GM12878 (cell line): ENCODE data around the gene CCL19. TPM values are rescaled to one million over a fixed set of nuclear protein-coding genes. Genes with fewer than 3 reads are reported as not detected.

ENCODE experiments used
- ATAC-seq: fragments of 200-7000 bp; cut with Tn5 transposase; 3 replicates; pipeline ENCODE4 v1.9.1; 2020; ENCODE audit warnings: mild to moderate bottlenecking, moderate library complexity
- BruUV-seq: library from RNA; stranded (reverse); fragments of 400-500 nt; replicated peaks from 2 replicates; lab custom pipeline; 2021; lab: Mats Ljungman, UMichigan
- CTCF ChIA-PET: fragments of 300-600 bp; sonication (Branson Sonifier 250); formaldehyde crosslinking; extraction: SDS; loops from one replicate; lab custom pipeline; 2021; ENCODE audit warnings: inconsistent platforms; lab: Yijun Ruan, JAX
- POLR2A ChIA-PET: fragments of 350-600 bp; formaldehyde crosslinking; extraction: SDS; loops from one replicate; lab custom pipeline; 2021; ENCODE audit warnings: inconsistent platforms; lab: Charles Lee
- RAD21 ChIA-PET: fragments of 300-600 bp; sonication (Branson Sonifier 250); formaldehyde crosslinking; loops from one replicate; lab custom pipeline; 2023; ENCODE audit warnings: antibody characterized with exemption; ENCODE audit not compliant: unreplicated experiment; lab: Charles Lee
- SMC1A ChIA-PET: fragments of 300-600 bp; sonication (Branson Sonifier 250); formaldehyde crosslinking; loops from one replicate; lab custom pipeline; 2023; ENCODE audit not compliant: unreplicated experiment, uncharacterized antibody; lab: Charles Lee
- DNase-seq: peaks from one replicate; pipeline ENCODE4 v3.0.0-alpha.2; 2011; ENCODE audit warnings: low read depth, low spot score
- FAIRE-seq: peaks from 3 replicates; lab custom pipeline; 2011; peaks lifted over from hg19 to GRCh38; lab: Jason Lieb, UNC
- H2AFZ ChIP-seq: 2 replicates; pipeline ENCODE4 v1.6.0; 2011; ENCODE audit warnings: low read depth, low read length, control low read depth; ENCODE audit not compliant: control insufficient read depth
- H3K27ac ChIP-seq: 2 replicates; pipeline ENCODE4 v1.5.1; 2011; ENCODE audit warnings: control low read depth; ENCODE audit not compliant: control insufficient read depth, insufficient read depth
- H3K27me3 ChIP-seq, 2 experiments: replicated peaks in 1 of 2; 2 replicates each; pipeline versions ENCODE4 v1.6.0 to v1.6.1; 2011; ENCODE audit warnings: low read length in 1 of 2; ENCODE audit not compliant: control insufficient read depth in 2 of 2, insufficient read depth in 2 of 2
- H3K36me3 ChIP-seq, 2 experiments: 2 replicates each; pipeline ENCODE4 v1.5.1; 2011; ENCODE audit warnings: low read length in 1 of 2; ENCODE audit not compliant: control insufficient read depth in 2 of 2, insufficient read depth in 2 of 2
- H3K4me1 ChIP-seq: 2 replicates; pipeline ENCODE4 v1.6.1; 2011; ENCODE audit warnings: mild to moderate bottlenecking, low read length, moderate library complexity, mixed read lengths; ENCODE audit not compliant: control insufficient read depth, insufficient read depth
- H3K4me2 ChIP-seq: 2 replicates; pipeline ENCODE4 v1.6.0; 2011; ENCODE audit warnings: control low read depth; ENCODE audit not compliant: control insufficient read depth, insufficient read depth
- H3K4me3 ChIP-seq: fragments of 200-600 bp; sonication (generic); 2 replicates; pipeline ENCODE4 v1.5.1; 2016
- H3K79me2 ChIP-seq: 2 replicates; pipeline ENCODE4 v1.6.0; 2011; ENCODE audit warnings: low read length; ENCODE audit not compliant: control insufficient read depth, insufficient read depth
- H3K9ac ChIP-seq: 2 replicates; pipeline ENCODE4 v1.8.0; 2011; ENCODE audit warnings: low read length, control low read depth, mixed read lengths; ENCODE audit not compliant: control insufficient read depth, insufficient read depth
- H3K9me3 ChIP-seq: replicated peaks from 3 replicates; pipeline ENCODE4 v1.5.1; 2011; ENCODE audit warnings: mild to moderate bottlenecking, low read length; ENCODE audit not compliant: control insufficient read depth, insufficient read depth
- H4K20me1 ChIP-seq: 2 replicates; pipeline ENCODE4 v1.6.0; 2011; ENCODE audit not compliant: control insufficient read depth, insufficient read depth
- CREB1 ChIP-seq: IDR thresholded peaks from 2 replicates; pipeline ENCODE4 v1.6.1; 2012; ENCODE audit warnings: low read depth, mild to moderate bottlenecking, inconsistent platforms
- CUX1 ChIP-seq: IDR thresholded peaks from 2 replicates; pipeline ENCODE4 v1.6.1; 2012; ENCODE audit warnings: improper control_type of control experiment, low read depth, low read length; ENCODE audit not compliant: insufficient replicate concordance
- IRF4 ChIP-seq: IDR thresholded peaks from 2 replicates; pipeline ENCODE4 v1.6.1; 2011; ENCODE audit warnings: low read depth, low read length
- NR2F1 ChIP-seq: fragments of 450-650 bp; conservative IDR thresholded peaks from 2 replicates; pipeline ENCODE4 v1.6.1; 2017; ENCODE audit warnings: mild to moderate bottlenecking
- RAD21 ChIP-seq: IDR thresholded peaks from 2 replicates; pipeline ENCODE4 v1.6.1; 2011; ENCODE audit warnings: mild to moderate bottlenecking, low read depth, low read length, moderate library complexity; ENCODE audit not compliant: insufficient read depth
- RBBP5 ChIP-seq: fragments of 200-600 bp; sonication (generic); conservative IDR thresholded peaks from 2 replicates; pipeline ENCODE4 v1.6.1; 2016
- TAF1 ChIP-seq: IDR thresholded peaks from 2 replicates; pipeline ENCODE4 v1.6.1; 2011; ENCODE audit warnings: mild to moderate bottlenecking, low read depth, low read length, borderline replicate concordance
- TBL1XR1 ChIP-seq: IDR thresholded peaks from 2 replicates; pipeline ENCODE4 v1.6.1; 2012; ENCODE audit warnings: low read depth, low read length, improper control_type of control experiment
- TCF12 ChIP-seq: IDR thresholded peaks from 2 replicates; pipeline ENCODE4 v1.6.1; 2011; ENCODE audit warnings: low read depth, mild to moderate bottlenecking, low read length
- WGBS: methylation state at CpG from one replicate; pipeline ENCODE4 v1.1.6; 2016; ENCODE audit warnings: low lambda C conversion rate; ENCODE audit not compliant: insufficient replicate concordance, insufficient coverage; ENCODE audit errors: missing lambda C conversion rate; 5-methylcytosine and 5-hydroxymethylcytosine counted together
- in situ Hi-C: fragments of 300-500 bp; cut with MboI; formaldehyde crosslinking; loops from 9 replicates; pipeline ENCODE4 v1.14.3; 2018; ENCODE audit warnings: mixed read lengths
- intact Hi-C: fragments of 100-400 bp; cut with micrococcal nuclease; formaldehyde crosslinking; loops from one replicate; pipeline ENCODE4 v1.14.2; 2022; ENCODE audit not compliant: unreplicated experiment
- polyA plus RNA-seq, 11 experiments: library from polyadenylated mRNA; depleted of rRNA in 4 of 11; unstranded in 6 of 11; stranded (reverse) in 5 of 11; fragments of >200 nt; fragmentation: Nextera tagmentation in 4 of 11; fragmentation: Illumina TruSeq in 1 of 11; extraction: Ambion mirVana in 4 of 11; extraction: Trizol in 1 of 11; gene quantifications; 1 replicate in 1 of 11; 2 replicates in 10 of 11; pipeline versions ENCODE4 v1.2.1 to v1.2.3, GENCODE V29; 2011 to 2016; ENCODE audit warnings: inconsistent platforms in 2 of 11, missing spikeins in 2 of 11, low read depth in 1 of 11
- total RNA-seq, 4 experiments: library from RNA; depleted of rRNA in 3 of 4; stranded (reverse); fragments of >200 nt in 3 of 4; fragmentation: Illumina TruSeq in 1 of 4; extraction: Trizol in 1 of 4; gene quantifications; 2 replicates each; pipeline versions ENCODE4 v1.2.1 to v1.2.3, GENCODE V29; 2013 to 2021
- TF ChIP-seq, protein P1 (sequence below): fragments of 450-650 bp; IDR thresholded peaks from 2 replicates; pipeline ENCODE4 v1.6.1; 2018; ENCODE audit warnings: borderline replicate concordance, mild to moderate bottlenecking; ENCODE audit not compliant: partially characterized antibody

Gene CCL19
- total and polyA plus RNA-seq, 10 of the 15 experiments (the other 5 are each of a cell fraction or from before 2014, with no cell fraction given) = 0.42 to 0.69 TPM; not detected in 8

DNA sequence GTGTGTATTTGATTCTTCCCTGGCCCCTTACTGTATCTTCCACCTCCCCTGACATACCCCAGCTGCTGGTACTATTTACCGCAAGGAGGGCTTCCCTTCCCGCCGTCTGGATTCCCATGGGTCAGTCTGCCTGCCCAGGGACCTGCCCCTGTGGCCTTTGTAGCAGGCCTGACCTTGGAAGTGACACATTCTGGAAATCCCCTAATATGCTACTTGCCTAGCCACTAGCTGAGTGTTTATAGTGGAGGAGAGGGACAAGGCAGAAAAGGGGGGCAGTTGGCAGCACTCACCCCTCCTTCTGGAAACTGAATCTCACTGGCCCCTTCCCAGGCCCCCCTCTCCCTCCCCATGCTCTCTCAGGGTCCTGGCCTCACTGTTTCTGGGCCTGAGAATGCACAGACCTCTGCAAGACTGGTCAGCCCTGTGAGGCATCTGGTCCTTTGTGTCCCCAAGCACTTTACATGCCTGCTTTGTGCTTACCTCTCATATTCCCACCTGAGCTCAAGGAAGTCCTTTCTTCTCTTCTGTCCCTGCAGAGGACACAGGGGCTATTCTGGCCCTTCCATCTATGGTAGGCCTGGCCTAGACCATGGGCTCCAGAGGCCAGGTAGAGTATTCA is 27.0 kb upstream of the CCL19 start:
- WGBS = 5% methylated on average over 3 of the region's 3 CpGs
- TF ChIP-seq TCF12 (no peak), NR2F1 (peak; percentile 62; the same call in 1 of the 2 replicates)
- RAD21 ChIA-PET = no interaction called here
- H3K4me2 ChIP-seq = no peak overlapping the region
- no peaks in the 10 kb centered on the region for H3K4me1 ChIP-seq
- SMC1A ChIA-PET = no interaction called here
- no peak for DNase-seq
- no peaks in the 10 kb centered on the region for H3K36me3 ChIP-seq
- no peaks in the 10 kb centered on the region for H3K9me3 ChIP-seq
- no peaks in the 10 kb centered on the region for H4K20me1 ChIP-seq
- BruUV-seq = no TSS peak
- H3K27ac ChIP-seq = no peak overlapping the region
- H3K79me2 ChIP-seq = no peaks in the 10 kb centered on the region
- CTCF ChIA-PET = no interaction called here
- no peaks in the 10 kb centered on the region; a peak in 3 of 4 replicates for H3K27me3 ChIP-seq
- peak; percentile 76 for ATAC-seq
- no peak overlapping the region for H3K4me3 ChIP-seq
- no peak for FAIRE-seq
- POLR2A ChIA-PET = no interaction called here
- H2AFZ ChIP-seq = no peak overlapping the region
- intact Hi-C loops = no loop called here
- in situ Hi-C loops = no loop called here
- no peak overlapping the region for H3K9ac ChIP-seq

DNA sequence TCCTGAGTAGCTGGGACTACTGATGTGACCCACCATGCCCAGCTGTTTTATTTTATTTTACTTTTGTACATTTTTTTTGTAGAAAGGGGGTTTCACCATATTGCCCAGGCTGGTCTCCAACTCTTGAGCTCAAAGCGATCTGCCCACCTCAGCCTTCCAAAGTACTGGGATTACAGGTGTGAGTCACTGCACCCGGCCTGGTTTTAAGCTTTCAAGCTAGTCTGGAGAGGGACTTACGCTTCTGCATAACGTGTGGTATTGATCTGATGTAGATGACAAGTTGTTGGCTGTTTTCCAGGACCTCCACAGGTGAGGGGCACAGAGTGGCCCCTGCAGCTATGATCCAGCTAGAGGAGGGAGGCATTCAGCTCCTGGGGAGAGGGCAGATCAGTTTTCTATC is 25.6 kb upstream of the CCL19 start:
- no peak overlapping the region for H3K9ac ChIP-seq
- no peaks in the 10 kb centered on the region for H3K4me1 ChIP-seq
- POLR2A ChIA-PET = no interaction called here
- H3K4me2 ChIP-seq = no peak overlapping the region
- 4% methylated on average over 4 of the region's 4 CpGs for WGBS
- intact Hi-C loops (no loop called here), in situ Hi-C loops (no loop called here)
- H3K27ac ChIP-seq = no peak overlapping the region
- DNase-seq = no peak
- H4K20me1 ChIP-seq = no peaks in the 10 kb centered on the region
- CTCF ChIA-PET = interaction anchor here (1.5 kb wide), 1 partner anchor 113 kb away, joined by 3 read pairs; no protein-coding TSS in a partner anchor
- H2AFZ ChIP-seq = no peak overlapping the region
- H3K27me3 ChIP-seq = no peaks in the 10 kb centered on the region; a peak in 3 of 4 replicates
- no peak for ATAC-seq
- H3K9me3 ChIP-seq = no peaks in the 10 kb centered on the region
- FAIRE-seq = peak; percentile 27
- RAD21 ChIA-PET = no interaction called here
- H3K36me3 ChIP-seq = no peaks in the 10 kb centered on the region
- no TSS peak for BruUV-seq
- SMC1A ChIA-PET = interaction anchor here (1.1 to 1.4 kb wide), 2 partner anchors 14 kb away, joined by 3 to 4 read pairs; no protein-coding TSS in a partner anchor
- H3K4me3 ChIP-seq = no peak overlapping the region
- H3K79me2 ChIP-seq = no peaks in the 10 kb centered on the region
- TF ChIP-seq RBBP5 (no peak), TBL1XR1 (no peak), RAD21 (no peak), TAF1 (no peak), CUX1 (no peak), IRF4 (no peak), CREB1 (no peak)
- TF ChIP-seq, protein P1, sequence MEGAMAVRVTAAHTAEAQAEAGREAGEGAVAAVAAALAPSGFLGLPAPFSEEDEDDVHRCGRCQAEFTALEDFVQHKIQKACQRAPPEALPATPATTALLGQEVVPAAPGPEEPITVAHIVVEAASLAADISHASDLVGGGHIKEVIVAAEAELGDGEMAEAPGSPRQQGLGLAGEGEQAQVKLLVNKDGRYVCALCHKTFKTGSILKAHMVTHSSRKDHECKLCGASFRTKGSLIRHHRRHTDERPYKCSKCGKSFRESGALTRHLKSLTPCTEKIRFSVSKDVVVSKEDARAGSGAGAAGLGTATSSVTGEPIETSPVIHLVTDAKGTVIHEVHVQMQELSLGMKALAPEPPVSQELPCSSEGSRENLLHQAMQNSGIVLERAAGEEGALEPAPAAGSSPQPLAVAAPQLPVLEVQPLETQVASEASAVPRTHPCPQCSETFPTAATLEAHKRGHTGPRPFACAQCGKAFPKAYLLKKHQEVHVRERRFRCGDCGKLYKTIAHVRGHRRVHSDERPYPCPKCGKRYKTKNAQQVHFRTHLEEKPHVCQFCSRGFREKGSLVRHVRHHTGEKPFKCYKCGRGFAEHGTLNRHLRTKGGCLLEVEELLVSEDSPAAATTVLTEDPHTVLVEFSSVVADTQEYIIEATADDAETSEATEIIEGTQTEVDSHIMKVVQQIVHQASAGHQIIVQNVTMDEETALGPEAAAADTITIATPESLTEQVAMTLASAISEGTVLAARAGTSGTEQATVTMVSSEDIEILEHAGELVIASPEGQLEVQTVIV = no peak
